ENCODE results near the gene ELAVL1.
A peak's percentile ranks its signal among the peaks of the same experiment; 100 is the strongest.

The ELAVL1 gene

DNA sequence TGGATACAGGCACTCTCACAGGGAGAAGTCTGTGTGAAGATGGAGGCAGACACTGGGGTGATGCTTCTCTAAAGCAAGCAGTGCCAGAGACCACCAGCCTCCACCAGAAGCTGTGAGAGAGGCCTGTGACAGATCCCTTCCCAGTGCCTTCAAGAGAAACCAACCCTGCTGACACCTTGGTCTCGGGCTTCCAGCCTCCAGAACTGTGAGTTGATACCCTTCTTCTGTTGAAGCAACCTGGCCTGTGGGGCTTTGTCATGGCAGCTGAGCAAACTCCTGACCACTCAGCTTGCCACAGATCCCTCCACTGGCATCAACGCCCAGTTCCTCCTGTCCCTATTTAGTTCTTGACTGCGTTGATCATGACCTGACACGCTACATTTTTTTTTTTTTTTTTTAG lies 29.0 kb downstream of the ELAVL1 start:
- H3K4me3 ChIP-seq (ENCODE audit: low read length) = no peak overlapping the region
- TF ChIP-seq, protein P1, sequence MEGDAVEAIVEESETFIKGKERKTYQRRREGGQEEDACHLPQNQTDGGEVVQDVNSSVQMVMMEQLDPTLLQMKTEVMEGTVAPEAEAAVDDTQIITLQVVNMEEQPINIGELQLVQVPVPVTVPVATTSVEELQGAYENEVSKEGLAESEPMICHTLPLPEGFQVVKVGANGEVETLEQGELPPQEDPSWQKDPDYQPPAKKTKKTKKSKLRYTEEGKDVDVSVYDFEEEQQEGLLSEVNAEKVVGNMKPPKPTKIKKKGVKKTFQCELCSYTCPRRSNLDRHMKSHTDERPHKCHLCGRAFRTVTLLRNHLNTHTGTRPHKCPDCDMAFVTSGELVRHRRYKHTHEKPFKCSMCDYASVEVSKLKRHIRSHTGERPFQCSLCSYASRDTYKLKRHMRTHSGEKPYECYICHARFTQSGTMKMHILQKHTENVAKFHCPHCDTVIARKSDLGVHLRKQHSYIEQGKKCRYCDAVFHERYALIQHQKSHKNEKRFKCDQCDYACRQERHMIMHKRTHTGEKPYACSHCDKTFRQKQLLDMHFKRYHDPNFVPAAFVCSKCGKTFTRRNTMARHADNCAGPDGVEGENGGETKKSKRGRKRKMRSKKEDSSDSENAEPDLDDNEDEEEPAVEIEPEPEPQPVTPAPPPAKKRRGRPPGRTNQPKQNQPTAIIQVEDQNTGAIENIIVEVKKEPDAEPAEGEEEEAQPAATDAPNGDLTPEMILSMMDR (conservative IDR thresholded peaks at IDR 0.05; ENCODE audit: low read length) = no peak
- no peak for DNase-seq (ENCODE audit: low read depth)

DNA sequence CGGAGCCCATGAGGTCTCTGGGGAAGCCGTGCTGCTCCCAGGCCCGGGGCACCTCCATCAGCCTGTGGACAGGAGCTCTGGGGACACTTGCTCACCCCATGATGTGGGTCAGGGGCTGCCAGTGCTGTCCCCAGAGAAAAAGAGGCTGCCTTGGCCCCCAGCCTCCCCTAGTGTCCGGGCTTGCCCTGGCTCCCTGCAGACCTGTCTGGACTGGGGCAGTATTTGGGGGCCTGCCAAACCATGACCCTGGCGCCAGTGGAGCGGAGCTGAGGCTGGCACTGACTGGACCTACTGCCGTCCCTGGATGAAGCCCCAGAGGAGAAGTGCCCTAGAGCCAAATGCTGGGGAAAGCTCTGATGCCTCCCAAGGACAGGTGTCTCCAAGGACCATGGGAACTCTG lies 30.4 kb downstream of the ELAVL1 start:
- DNase-seq (ENCODE audit: low read depth) = no peak
- TF ChIP-seq, protein P1 (conservative IDR thresholded peaks at IDR 0.05; ENCODE audit: low read length) = no peak
- no peak overlapping the region for H3K4me3 ChIP-seq (ENCODE audit: low read length)

DNA sequence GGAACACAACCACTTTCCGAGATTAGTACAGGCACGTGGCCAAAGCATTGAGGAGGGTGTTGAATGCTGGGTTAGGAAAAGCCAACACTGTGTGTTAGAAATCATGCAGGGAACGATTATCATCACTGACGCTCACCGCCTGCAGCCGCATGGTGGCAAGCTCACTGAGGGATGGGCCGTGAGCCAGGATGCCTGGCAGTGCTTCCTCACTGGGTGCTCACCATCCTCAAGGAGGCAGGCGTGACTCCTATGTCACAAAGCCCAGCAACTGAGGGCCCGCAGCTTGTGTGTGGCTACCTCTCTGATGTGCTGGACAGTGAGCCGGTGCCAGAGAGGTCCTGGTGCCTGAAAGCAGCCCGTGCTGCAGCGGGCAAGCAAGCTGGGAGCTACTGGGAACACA lies 31.6 kb downstream of the ELAVL1 start:
- no peak overlapping the region for H3K4me3 ChIP-seq (ENCODE audit: low read length)
- DNase-seq (ENCODE audit: low read depth) = no peak
- TF ChIP-seq, protein P1 (conservative IDR thresholded peaks at IDR 0.05; ENCODE audit: low read length) = no peak

DNA sequence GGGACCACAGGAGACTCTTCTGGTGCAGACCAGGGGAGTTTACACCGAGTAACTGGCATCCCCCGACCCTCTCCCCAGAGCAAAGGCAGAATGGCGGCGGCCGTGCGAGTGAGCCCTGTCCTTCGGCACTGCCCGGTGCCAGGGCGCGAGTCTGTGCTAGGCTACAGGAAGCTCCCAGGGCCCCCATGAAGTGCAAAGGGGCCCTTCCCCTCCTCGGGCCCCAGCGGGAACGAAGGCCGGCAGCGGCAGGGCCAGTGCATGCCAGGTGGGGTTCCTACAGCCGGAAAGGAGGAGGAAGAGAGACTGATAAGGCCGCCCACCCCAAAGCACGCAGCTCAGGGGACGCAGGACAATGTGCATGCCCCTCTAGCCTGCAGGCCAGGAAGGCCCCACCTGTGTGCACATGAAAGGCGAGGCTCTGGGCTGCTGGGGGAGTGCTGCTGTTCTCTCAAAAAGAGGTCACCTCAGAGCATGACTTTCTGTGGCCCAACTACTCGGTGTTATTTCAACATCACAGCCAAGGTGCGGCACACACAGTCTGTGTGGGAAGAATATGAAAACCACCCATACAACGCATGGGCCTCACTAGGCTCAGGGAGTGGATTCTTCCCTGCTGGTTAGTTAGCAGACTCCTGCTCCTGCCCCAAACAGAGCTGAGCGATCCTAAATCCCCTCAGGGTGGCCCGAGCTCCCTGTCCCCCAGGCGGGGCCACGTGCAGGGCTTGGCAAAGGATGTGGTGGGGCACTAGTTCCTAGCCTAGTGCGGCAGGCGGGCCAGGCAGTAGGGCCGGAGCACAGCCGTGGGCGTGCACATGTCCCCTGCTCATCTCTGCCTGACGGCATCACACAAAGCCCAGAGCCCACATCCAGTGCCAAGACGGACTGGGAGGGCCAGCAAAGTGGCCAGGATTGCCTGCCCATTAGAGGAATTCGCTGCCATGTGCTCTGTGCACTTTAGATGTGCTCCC lies 33.6 kb downstream of the ELAVL1 start:
- TF ChIP-seq, protein P1 (conservative IDR thresholded peaks at IDR 0.05; ENCODE audit: low read length) = no peak
- H3K4me3 ChIP-seq (ENCODE audit: low read length) = no peak overlapping the region
- no peak for DNase-seq (ENCODE audit: low read depth)

GRCh38 chr19:7970716-7971448 lies 34.6 kb downstream of the ELAVL1 start:
- TF ChIP-seq, protein P1 (conservative IDR thresholded peaks at IDR 0.05; ENCODE audit: low read length) = peak; percentile 72
- DNase-seq (ENCODE audit: low read depth) = peak; percentile 23
- no peak overlapping the region for H3K4me3 ChIP-seq (ENCODE audit: low read length)

GRCh38 chr19:7969555-7969939 lies 35.9 kb downstream of the ELAVL1 start:
- DNase-seq (ENCODE audit: low read depth) = no peak
- TF ChIP-seq, protein P1 (conservative IDR thresholded peaks at IDR 0.05; ENCODE audit: low read length) = no peak
- H3K4me3 ChIP-seq (ENCODE audit: low read length) = no peak overlapping the region

Measured in AG10803 (cell line).